NCI-H187 (cell line): ENCODE measurements around the gene CD207.
"Not testable (repeated sequence)": the region's sequence is repeated elsewhere in the genome, so short reads cannot be mapped to it uniquely, and the experiment has no call there.

ENCODE experiments used
- DNase-seq, 2 experiments: peaks; one replicate each; lab custom pipeline; 2025; lab: John Stamatoyannopoulos, UW

The CD207 gene

GRCh38 chr2:70828914-70829824 is 6.4 kb downstream of the CD207 start:
- no peak for DNase-seq

DNA sequence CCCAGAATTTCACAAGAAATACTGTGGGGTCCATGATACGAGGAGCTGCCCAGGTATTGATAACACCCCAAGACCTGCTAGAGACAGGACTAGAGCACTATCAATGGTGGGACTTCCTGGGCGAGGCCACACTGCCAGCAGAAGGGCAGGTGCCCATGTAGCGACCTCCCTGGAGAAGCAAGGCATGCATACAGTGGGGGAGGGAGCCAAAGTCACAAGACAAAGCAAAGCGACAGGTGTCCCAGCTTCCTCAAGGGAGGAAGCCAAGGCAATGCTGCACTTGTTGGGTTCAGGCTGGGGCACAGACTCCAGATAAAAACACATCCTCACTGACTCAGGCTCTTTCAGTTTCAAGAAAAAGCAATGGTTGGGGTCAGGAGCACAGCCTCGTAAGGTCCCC is 7.5 kb downstream of the CD207 start:
- DNase-seq, result no peak

DNA sequence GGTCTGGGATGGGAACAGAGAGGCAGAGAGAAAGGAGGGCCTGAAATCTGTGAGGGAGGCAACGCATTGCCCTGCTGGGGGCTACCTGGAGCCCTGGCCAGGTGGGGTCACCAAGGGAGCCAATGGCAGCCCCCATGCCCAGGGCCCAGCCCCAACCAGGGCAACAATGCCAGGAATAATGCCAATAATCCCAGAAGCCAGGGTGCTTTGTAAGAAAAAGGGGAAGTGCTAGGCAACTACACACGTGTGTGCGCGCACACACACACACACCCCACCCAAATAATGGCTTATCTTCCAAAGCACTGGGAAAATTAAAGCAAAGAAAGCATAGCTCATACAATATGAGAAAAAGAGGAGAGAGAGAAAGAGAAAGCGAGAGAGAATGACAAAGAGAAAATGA is 8.2 kb downstream of the CD207 start:
- DNase-seq, result no peak

DNA sequence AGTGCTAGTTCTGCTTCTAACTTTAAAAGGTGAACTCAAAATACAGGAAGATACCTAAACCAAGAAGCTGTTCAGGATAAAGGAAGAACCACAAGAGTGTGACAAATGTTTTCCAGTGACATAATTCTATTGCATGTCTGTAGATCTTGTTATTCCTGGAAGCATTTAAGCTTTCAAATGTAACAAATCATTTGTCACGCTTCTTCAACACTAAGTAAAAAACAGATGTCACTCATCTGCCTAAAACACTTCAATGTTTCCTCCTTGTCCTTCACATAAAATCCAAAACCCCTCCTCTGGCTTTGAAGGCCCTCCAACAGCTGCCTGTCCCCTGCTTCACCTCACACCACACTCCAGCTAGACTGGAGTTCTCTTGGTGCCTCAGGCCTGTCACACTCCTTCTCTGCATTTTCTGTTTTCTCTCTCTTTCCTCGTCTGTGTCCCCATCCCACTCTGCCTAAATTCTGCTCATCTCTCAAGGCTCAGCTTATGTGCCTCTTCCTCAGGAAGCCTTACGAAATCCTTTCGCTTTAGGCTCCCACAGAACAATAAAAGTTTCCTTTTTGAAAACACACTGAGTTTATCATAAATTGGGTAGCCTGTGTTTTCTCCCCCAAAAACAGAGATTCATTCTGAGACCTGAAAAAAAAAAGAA is 8.8 kb downstream of the CD207 start:
- DNase-seq, result no peak

- DNase-seq, result no peak
Measured at GRCh38 chr2:70823249-70823648, 12.4 kb downstream of the CD207 start.

DNA sequence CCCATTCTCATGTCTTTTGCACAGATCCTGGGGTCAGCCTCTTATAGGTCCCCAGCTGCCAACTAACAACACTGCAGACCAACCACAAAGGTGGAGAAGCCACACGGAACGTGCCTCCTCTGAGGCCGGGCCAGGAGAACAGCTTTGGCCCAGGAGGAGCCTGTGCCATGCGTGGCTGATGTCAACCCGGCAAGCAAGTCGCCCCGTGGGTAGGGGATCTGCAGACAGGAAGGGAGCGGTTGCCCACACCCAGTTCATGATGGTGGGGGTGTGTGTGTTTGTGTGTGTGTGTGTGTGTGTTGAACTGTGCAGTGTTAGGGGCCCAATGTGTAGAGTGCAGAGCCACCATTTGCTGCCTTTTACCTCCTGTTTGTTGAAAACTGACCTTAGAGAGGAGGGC is 12.8 kb downstream of the CD207 start:
- no peak for DNase-seq

- DNase-seq, result no peak
Measured at GRCh38 chr2:70820499-70820898, 15.1 kb downstream of the CD207 start, which contains the start of gene CLEC4F. Gene CLEC4F, minus strand, starts transcription at chr2:70820599. Its CDS starts 76 bp downstream, at chr2:70820523.

DNA sequence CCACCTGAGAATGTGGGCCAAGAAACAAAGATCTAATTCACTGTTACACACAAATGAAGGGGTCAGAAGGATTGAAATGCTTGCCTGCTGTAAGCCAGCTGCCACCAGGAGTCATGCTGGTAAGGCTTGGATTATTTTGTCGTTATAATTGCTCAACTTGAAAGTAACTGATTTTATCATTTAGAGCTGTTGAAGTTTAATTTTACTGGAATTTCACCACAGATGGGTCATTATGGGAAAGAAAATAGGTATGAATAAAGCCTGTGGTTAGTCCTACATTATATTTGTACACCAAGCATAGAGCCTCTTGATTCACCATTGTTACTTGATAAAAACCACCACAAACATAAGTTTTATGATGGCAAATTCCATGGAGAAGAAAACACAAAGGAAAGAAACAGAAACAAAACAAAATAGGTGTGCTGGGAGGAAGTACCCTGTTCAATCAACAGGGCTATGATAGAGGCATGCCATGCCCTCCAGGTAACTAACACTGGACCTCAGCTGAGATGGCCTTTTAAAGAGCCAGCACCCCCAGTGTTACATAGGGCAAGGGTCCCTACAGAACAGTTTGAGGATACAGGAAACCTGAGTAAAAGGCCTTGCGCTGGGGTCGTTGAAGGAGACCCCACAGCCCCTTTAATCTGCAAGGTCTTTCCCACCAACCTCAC is 18.2 kb downstream of the CD207 start:
- DNase-seq, result no peak

DNA sequence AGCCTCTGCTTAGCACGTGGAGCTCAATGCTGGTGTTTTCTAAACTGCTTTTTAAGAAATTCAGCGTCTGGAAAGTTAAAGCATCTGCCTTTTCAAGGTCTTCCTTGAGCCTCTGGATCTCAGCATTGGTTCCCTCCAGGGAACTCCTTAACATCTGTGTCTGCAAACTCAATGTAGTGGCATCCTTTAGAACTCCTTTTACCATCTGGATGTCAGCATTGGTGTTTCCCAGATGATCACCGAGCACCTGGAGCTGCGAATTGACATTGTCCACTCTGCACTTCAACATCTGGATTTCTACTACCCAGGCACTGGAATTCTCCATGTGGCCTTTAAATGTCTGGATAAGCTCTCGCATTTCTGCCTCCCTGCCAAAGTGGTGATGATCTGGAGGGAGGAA is 18.9 kb downstream of the CD207 start:
- DNase-seq, result no peak

DNA sequence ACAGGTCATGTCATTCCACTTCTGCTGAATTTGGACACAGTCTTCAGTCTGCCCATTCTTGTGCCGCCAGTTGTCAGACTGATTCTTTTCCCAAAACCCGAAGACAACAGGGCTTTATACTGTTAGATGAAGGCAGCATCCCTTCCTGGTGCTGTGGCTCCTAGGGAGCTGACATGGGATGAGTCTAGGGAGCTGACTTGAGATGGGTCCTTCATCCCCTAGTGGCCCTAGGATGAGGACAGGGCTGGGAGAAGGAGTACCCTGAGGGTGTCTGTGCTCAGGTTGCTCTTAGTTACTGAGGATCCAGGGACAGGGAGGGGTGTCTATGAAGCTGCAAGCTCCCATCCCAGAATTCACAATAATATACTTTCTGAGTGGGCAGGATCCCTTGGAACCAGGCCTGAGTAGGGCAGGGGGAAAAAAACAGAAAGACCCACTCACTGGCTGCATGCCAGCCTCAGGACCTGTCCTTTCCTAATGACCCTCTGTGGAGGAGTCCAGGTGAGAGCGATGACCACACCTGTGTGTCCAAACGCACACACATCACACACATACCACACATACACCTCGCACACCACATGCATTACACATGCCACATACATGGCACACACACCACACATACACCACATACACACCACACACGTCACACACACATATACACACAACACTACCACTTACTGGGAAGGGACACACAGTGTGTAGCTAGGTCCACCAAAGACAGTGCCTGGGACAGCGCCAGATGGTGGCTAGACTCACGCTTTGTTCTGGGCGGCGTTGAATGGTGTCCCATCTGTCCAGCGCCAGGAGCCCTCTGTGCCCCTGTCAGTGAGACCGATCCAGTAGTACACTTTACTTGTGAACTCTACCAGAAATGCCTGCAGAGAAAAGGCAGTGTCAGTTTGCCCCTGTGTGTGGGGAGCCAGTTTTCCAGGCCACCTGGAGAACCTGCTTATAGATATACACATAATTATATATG is 26.3 kb downstream of the CD207 start:
- no peak for DNase-seq

DNA sequence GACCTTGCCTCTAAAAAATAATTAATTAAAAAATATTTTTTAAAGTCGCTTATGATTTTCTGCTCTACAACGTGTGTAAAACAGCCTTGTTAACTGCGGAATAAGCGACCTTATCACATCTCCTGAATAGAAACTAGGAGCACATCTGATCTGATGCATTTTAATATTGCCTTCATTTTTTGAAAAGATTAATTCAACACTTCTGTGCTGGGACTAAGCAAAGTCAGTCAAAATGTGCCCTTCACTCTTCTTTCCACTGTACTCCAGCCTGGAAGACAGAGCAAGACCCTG is 27.8 kb downstream of the CD207 start:
- no peak for DNase-seq

DNA sequence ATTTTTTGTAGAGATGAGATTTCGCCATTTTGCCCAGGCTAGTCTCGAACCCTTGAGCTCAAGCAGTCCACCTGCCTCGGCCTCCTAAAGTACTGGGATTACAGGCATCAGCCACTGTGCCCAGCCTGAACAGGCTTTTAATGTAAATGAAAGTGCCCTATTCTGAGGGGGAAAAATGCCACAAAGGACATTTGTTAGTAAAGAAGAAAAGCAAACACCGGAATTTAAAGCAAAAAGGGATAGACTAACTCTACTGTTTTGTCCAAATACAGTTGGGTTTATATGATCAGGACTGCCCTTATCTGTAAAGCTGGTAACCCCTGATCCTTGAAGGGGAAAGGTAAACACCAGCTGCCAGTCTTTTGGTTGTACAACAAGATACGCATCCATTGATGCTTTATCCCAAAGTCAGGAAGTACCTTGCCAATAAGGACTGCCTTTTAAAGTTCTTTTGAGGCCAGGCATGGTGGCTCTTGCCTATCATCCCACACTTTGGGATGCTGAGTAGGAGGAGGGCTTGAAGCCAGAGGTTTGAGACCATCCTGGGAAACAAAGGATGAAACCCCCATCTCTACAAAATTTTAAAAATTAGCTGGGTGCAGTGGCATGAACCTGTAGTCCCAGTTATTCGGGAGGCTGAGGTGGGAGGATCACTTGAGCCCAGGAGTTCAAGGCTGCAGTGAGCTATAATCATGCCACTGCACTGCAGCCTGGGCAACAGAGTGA is 28.4 kb downstream of the CD207 start:
- no peak for DNase-seq

DNA sequence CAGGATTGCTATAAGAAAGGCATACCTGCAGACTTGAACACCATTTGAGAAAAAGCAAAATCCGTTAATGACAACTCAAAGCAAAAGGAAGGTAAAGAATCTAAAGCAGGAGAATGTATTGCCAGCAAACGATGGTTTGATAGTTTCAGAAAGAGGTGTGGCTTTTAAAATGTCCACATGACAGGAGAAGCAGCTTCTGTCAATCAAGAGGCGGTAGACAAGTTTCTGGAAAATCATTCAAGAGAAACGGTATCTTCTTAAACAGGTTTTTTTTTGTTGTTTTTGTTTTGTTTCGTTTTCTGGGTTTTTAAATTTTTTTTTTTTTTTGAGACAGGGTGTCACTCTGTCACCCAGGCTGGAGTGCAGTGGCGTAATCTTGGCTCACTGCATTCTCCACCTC is 29.0 kb downstream of the CD207 start:
- DNase-seq, result no peak

DNA sequence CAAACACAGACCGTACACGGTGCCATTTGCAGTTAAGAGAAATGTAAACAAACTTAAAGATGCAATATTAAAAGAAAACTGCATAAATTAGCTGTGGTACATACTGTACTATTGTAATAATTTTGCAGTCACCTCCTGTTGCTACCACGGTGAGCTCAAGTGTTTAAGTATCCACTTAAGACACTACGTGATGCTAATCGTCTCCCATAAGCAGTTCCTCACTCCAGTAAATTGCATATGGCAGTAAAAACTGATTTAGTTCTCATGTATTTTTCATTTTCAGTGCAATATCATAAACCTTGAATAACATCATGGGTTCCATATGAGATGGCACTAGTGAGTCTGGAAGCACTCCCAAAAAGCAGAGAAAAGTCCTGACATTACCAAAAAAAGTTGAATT is 29.6 kb downstream of the CD207 start:
- DNase-seq, result no peak

GRCh38 chr2:70801607-70802263 is 33.9 kb downstream of the CD207 start:
- DNase-seq, result no peak

GRCh38 chr2:70799706-70800105 is 35.9 kb downstream of the CD207 start:
- DNase-seq, result no peak

DNA sequence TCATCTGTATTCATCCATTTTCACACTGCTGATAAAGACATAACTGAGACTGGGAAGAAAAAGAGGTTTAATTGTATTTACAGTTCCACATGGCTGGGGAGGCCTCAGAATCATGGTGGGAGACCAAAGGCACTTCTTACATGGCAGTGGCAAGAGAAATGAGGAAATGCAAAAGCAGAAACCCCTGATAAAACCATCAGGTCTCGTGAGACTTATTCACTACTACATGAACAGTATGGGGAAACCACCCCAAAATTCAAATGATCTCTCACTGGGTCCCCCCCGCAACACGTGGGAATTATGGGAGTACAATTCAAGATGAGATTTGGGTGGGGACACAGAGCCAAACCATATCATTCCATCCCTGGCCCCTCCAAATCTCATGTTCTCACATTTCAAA is 37.6 kb downstream of the CD207 start:
- not testable (repeated sequence) for DNase-seq

GRCh38 chr2:70797506-70797905 is 38.1 kb downstream of the CD207 start:
- no peak for DNase-seq

DNA sequence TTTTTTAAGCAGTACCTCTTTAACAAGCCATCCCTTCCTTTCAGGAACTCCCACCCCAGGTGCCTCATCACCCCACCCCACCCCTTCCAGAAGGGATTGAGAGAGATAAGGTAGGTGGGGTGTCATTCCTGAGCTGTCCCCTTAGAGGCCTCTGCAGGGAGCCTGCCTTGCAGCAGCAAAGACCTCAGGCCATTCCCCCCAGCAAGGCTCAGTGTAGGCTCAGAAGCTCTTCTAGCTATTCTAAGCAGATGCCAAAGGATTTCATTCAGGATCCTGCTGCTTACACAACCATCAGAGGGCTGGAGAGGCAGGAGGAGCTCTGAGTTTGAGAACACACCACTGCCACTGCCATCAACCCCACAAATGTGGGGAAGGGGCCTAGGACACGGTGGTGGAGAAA is 39.4 kb downstream of the CD207 start:
- DNase-seq, result no peak

GRCh38 chr2:70795164-70795995 is 40.2 kb downstream of the CD207 start:
- DNase-seq, result no peak
